Astrocyte (in vitro differentiated cells and primary cell): Measurements from ENCODE around the gene RASGEF1C. TPM values are rescaled to one million over a fixed set of nuclear protein-coding genes. Genes with fewer than 3 reads are reported as not detected.

Experiments used
- DNase-seq: peaks from one replicate; pipeline ENCODE4 v3.0.0-alpha.2; 2010; ENCODE audit warnings: low read depth
- FAIRE-seq: peaks from 2 replicates; lab custom pipeline; 2011; peaks lifted over from hg19 to GRCh38; lab: Jason Lieb, UNC
- H2AFZ ChIP-seq: 2 replicates; pipeline ENCODE4 v1.6.0; 2012; ENCODE audit warnings: low read depth, low read length, inconsistent platforms
- H3K27ac ChIP-seq: 2 replicates; pipeline ENCODE4 v1.5.1; 2011; ENCODE audit warnings: low read depth, low read length, inconsistent platforms
- H3K27me3 ChIP-seq: 2 replicates; pipeline ENCODE4 v1.6.0; 2011; ENCODE audit warnings: low read length, inconsistent platforms; ENCODE audit not compliant: insufficient read depth
- H3K36me3 ChIP-seq: 2 replicates; pipeline ENCODE4 v1.5.1; 2011; ENCODE audit warnings: low read length, inconsistent platforms; ENCODE audit not compliant: insufficient read depth
- H3K4me1 ChIP-seq: 2 replicates; pipeline ENCODE4 v1.5.1; 2011; ENCODE audit warnings: low read length, inconsistent platforms; ENCODE audit not compliant: insufficient read depth
- H3K4me2 ChIP-seq: 2 replicates; pipeline ENCODE4 v1.6.0; 2012; ENCODE audit warnings: low read length, inconsistent platforms
- H3K4me3 ChIP-seq: 2 replicates; pipeline ENCODE4 v1.5.1; 2011; ENCODE audit warnings: low read depth, mild to moderate bottlenecking, low read length, inconsistent platforms; ENCODE audit not compliant: insufficient read depth
- H3K79me2 ChIP-seq: 2 replicates; pipeline ENCODE4 v1.6.0; 2012; ENCODE audit warnings: mild to moderate bottlenecking, low read length, inconsistent platforms; ENCODE audit not compliant: insufficient read depth
- H3K9ac ChIP-seq: 2 replicates; pipeline ENCODE4 v1.6.0; 2012; ENCODE audit warnings: mild to moderate bottlenecking, low read length, inconsistent platforms
- H3K9me3 ChIP-seq: 2 replicates; pipeline ENCODE4 v1.5.1; 2012; ENCODE audit warnings: low read depth, mild to moderate bottlenecking, low read length, inconsistent platforms; ENCODE audit not compliant: insufficient read depth
- H4K20me1 ChIP-seq: 2 replicates; pipeline ENCODE4 v1.6.0; 2012; ENCODE audit warnings: low read length, inconsistent platforms; ENCODE audit not compliant: insufficient read depth
- H3K27ac Mint-ChIP-seq: one replicate; pipeline ENCODE4 v1.8.0; 2021; ENCODE audit warnings: mild to moderate bottlenecking, mixed read lengths; ENCODE audit not compliant: unreplicated experiment
- H3K27me3 Mint-ChIP-seq: one replicate; pipeline ENCODE4 v1.8.0; 2021; ENCODE audit warnings: low read depth, mixed read lengths; ENCODE audit not compliant: unreplicated experiment
- H3K36me3 Mint-ChIP-seq: one replicate; pipeline ENCODE4 v1.8.0; 2021; ENCODE audit warnings: low read depth, mixed read lengths; ENCODE audit not compliant: unreplicated experiment
- H3K4me1 Mint-ChIP-seq: one replicate; pipeline ENCODE4 v1.8.0; 2021; ENCODE audit warnings: low read depth, mixed read lengths; ENCODE audit not compliant: unreplicated experiment
- H3K4me3 Mint-ChIP-seq: one replicate; pipeline ENCODE4 v1.8.0; 2021; ENCODE audit warnings: mild to moderate bottlenecking, moderate library complexity, mixed read lengths; ENCODE audit not compliant: unreplicated experiment
- H3K9me3 Mint-ChIP-seq: one replicate; pipeline ENCODE4 v1.8.0; 2021; ENCODE audit warnings: mild to moderate bottlenecking, mixed read lengths; ENCODE audit not compliant: unreplicated experiment
- CTCF ChIP-seq: IDR thresholded peaks from 2 replicates; pipeline ENCODE4 v1.5.1; 2011; ENCODE audit warnings: low read depth, mild to moderate bottlenecking, inconsistent platforms, low read length, moderate library complexity; ENCODE audit not compliant: insufficient read depth
- EZH2 ChIP-seq: IDR thresholded peaks from 2 replicates; pipeline ENCODE4 v1.6.1; 2012; ENCODE audit warnings: mild to moderate bottlenecking, low read length, inconsistent platforms; ENCODE audit not compliant: insufficient read depth
- total RNA-seq: library from RNA; stranded (reverse); gene quantifications from 2 replicates; pipeline ENCODE4 v1.2.1, GENCODE V29; 2021

Gene RASGEF1C
- total RNA-seq, 1 donor from 2014 or later = 0.41 TPM

GRCh38 chr5:180170810-180171567 is 38.0 kb downstream of the RASGEF1C start:
- H3K27ac ChIP-seq = no peak overlapping the region
- no peak for FAIRE-seq
- no peak overlapping the region for H3K4me3 ChIP-seq
- Mint-ChIP-seq H3K4me3 (no peak overlapping the region), H3K9me3 (no peaks in the 10 kb centered on the region), H3K27me3 (peaks cover 2% of the 10 kb centered on the region), H3K27ac (peak overlapping the region; percentile 18), H3K4me1 (peaks cover 7% of the 10 kb centered on the region), H3K36me3 (no peaks in the 10 kb centered on the region)
- H3K4me2 ChIP-seq = no peak overlapping the region
- DNase-seq = no peak
- no peak overlapping the region for H3K9ac ChIP-seq
- H3K9me3 ChIP-seq = no peaks in the 10 kb centered on the region
- TF ChIP-seq EZH2 (no peak), CTCF (no peak)
- no peaks in the 10 kb centered on the region for H3K36me3 ChIP-seq
- no peak overlapping the region for H2AFZ ChIP-seq
- H4K20me1 ChIP-seq = no peaks in the 10 kb centered on the region
- H3K27me3 ChIP-seq = no peaks in the 10 kb centered on the region
- peaks cover 4% of the 10 kb centered on the region for H3K4me1 ChIP-seq
- H3K79me2 ChIP-seq = no peaks in the 10 kb centered on the region

- DNase-seq (no peak), FAIRE-seq (no peak)
- Mint-ChIP-seq H3K4me1 (peaks cover 7% of the 10 kb centered on the region), H3K27ac (no peak overlapping the region), H3K27me3 (no peaks in the 10 kb centered on the region), H3K9me3 (no peaks in the 10 kb centered on the region), H3K36me3 (no peaks in the 10 kb centered on the region), H3K4me3 (no peak overlapping the region)
- Histone ChIP-seq H3K4me2 (no peak overlapping the region), H2AFZ (peak overlapping the region; percentile 18), H3K9ac (no peak overlapping the region), H3K27ac (no peak overlapping the region), H3K27me3 (no peaks in the 10 kb centered on the region), H3K79me2 (no peaks in the 10 kb centered on the region), H3K4me3 (no peak overlapping the region), H3K36me3 (no peaks in the 10 kb centered on the region), H3K9me3 (no peaks in the 10 kb centered on the region), H4K20me1 (no peaks in the 10 kb centered on the region), H3K4me1 (peaks cover 4% of the 10 kb centered on the region)
- TF ChIP-seq CTCF = no peak
- no peak for TF ChIP-seq EZH2
Observed at GRCh38 chr5:180170106-180170809, 38.8 kb downstream of the RASGEF1C start.
